SK-N-SH (cell line): Measurements from ENCODE around the gene NLN. TPM values are rescaled to one million over a fixed set of nuclear protein-coding genes. Genes with fewer than 3 reads are reported as not detected.

Experiments used
- CTCF ChIA-PET: fragments of 300-600, 350-600 bp; formaldehyde crosslinking; extraction: SDS; loops from one replicate; lab custom pipeline; 2021; lab: Yijun Ruan, JAX
- POLR2A ChIA-PET: fragments of 350-600 bp; sonication (Branson Sonifier 250); formaldehyde crosslinking; extraction: SDS; loops from one replicate; lab custom pipeline; 2020; ENCODE audit warnings: antibody characterized with exemption, inconsistent platforms; lab: Yijun Ruan, JAX
- DNase-seq: peaks from one replicate; pipeline ENCODE4 v3.0.0; 2012
- H2AFZ ChIP-seq: fragments of 200-600 bp; sonication (generic); 2 replicates; pipeline ENCODE4 v1.8.1; 2016; ENCODE audit warnings: antibody characterized with exemption, mild to moderate bottlenecking, low read depth
- H3F3A ChIP-seq: fragments of 200-600 bp; sonication (generic); replicated peaks from 2 replicates; pipeline ENCODE3; 2016; ENCODE audit warnings: antibody characterized with exemption, mild to moderate bottlenecking; ENCODE audit not compliant: insufficient read depth
- H3K27ac ChIP-seq, 2 experiments: fragments of 200-500 bp in 1 of 2; fragments of 200-600 bp in 1 of 2; sonication (Bioruptor generic) in 1 of 2; sonication (generic), shearing (Covaris generic) in 1 of 2; 2 replicates each; pipeline versions ENCODE4 v1.5.1 to v1.6.1; 2014 to 2016; ENCODE audit warnings: low read depth in 2 of 2, inconsistent platforms in 1 of 2, low read length in 1 of 2, mild to moderate bottlenecking in 1 of 2, mixed read lengths in 1 of 2
- H3K27me3 ChIP-seq: fragments of 200-600 bp; sonication (generic), shearing (Covaris generic); 2 replicates; pipeline ENCODE4 v1.6.1; 2016; ENCODE audit warnings: mixed run types; ENCODE audit not compliant: insufficient read depth
- H3K36me3 ChIP-seq, 2 experiments: fragments of 200-500 bp in 1 of 2; fragments of 200-600 bp in 1 of 2; sonication (Bioruptor generic) in 1 of 2; sonication (generic) in 1 of 2; replicated peaks in 1 of 2; 2 replicates each; pipeline versions ENCODE3 to v1.5.1; 2014 to 2016; ENCODE audit warnings: low read length in 1 of 2, mild to moderate bottlenecking in 1 of 2; ENCODE audit not compliant: insufficient read depth in 2 of 2, control insufficient read depth in 1 of 2
- H3K4me1 ChIP-seq, 2 experiments: fragments of 200-500 bp in 1 of 2; fragments of 200-600 bp in 1 of 2; sonication (Bioruptor generic) in 1 of 2; sonication (generic), shearing (Covaris generic) in 1 of 2; 2 replicates each; pipeline versions ENCODE4 v1.5.1 to v1.6.1; 2014 to 2016; ENCODE audit warnings: low read depth in 1 of 2, low read length in 1 of 2, mixed run types in 1 of 2; ENCODE audit not compliant: insufficient read depth in 2 of 2, control insufficient read depth in 1 of 2
- H3K4me2 ChIP-seq: fragments of 200-600 bp; sonication (generic), shearing (Covaris generic); 2 replicates; pipeline ENCODE4 v1.6.1; 2017; ENCODE audit warnings: mixed run types
- H3K4me3 ChIP-seq, 2 experiments: fragments of 200-500 bp in 1 of 2; fragments of 200-600 bp in 1 of 2; sonication (Bioruptor generic) in 1 of 2; sonication (generic), shearing (Covaris generic) in 1 of 2; 2 replicates each; pipeline versions ENCODE4 v1.5.1 to v1.8.1; 2014 to 2016; ENCODE audit warnings: low read depth in 2 of 2, inconsistent platforms in 1 of 2, low read length in 1 of 2, mild to moderate bottlenecking in 1 of 2, mixed read lengths in 1 of 2, moderate library complexity in 1 of 2
- H3K79me2 ChIP-seq: fragments of 200-600 bp; sonication (generic); 2 replicates; pipeline ENCODE4 v1.8.1; 2017; ENCODE audit warnings: mild to moderate bottlenecking; ENCODE audit not compliant: insufficient read depth
- H3K9ac ChIP-seq: fragments of 200-600 bp; sonication (generic); 2 replicates; pipeline ENCODE4 v1.6.1; 2017; ENCODE audit warnings: mixed run types
- H3K9me2 ChIP-seq: fragments of 200-600 bp; sonication (generic); 2 replicates; pipeline ENCODE4 v1.6.1; 2017; ENCODE audit warnings: mixed run types
- H3K9me3 ChIP-seq: fragments of 200-600 bp; sonication (generic); 2 replicates; pipeline ENCODE4 v1.6.1; 2017; ENCODE audit warnings: mixed run types, mild to moderate bottlenecking, moderate library complexity
- H4K20me1 ChIP-seq: fragments of 200-600 bp; sonication (generic); 2 replicates; pipeline ENCODE4 v1.6.1; 2017; ENCODE audit warnings: mild to moderate bottlenecking, mixed run types; ENCODE audit not compliant: insufficient read depth
- ELF1 ChIP-seq: IDR thresholded peaks from 2 replicates; pipeline ENCODE4 v1.4.0; 2012
- EP300 ChIP-seq, 2 experiments: IDR thresholded peaks; 2 replicates each; pipeline versions ENCODE4 v1.4.0 to v1.6.1; 2012; ENCODE audit warnings: borderline replicate concordance in 1 of 2, low read depth in 1 of 2, low read length in 1 of 2
- EZH2phosphoT487 ChIP-seq: fragments of 200-600 bp; sonication (generic); IDR thresholded peaks from 2 replicates; pipeline ENCODE4 v1.6.1; 2017; ENCODE audit warnings: low read depth, mixed run types, mild to moderate bottlenecking, antibody characterized with exemption, moderate library complexity, borderline replicate concordance
- GABPA ChIP-seq: IDR thresholded peaks from 2 replicates; pipeline ENCODE4 v1.4.0; 2012; ENCODE audit warnings: low read depth, mild to moderate bottlenecking
- IRF3 ChIP-seq: fragments of 150-350 bp; IDR thresholded peaks from 2 replicates; pipeline ENCODE4 v1.6.1; 2016; ENCODE audit warnings: mild to moderate bottlenecking, low read depth, low read length
- JUND ChIP-seq: IDR thresholded peaks from 2 replicates; pipeline ENCODE4 v1.4.0; 2012
- POLR2AphosphoS5 ChIP-seq: IDR thresholded peaks from 2 replicates; pipeline ENCODE4 v1.6.1; 2012; ENCODE audit warnings: low read depth, low read length
- RFX5 ChIP-seq: IDR thresholded peaks from 2 replicates; pipeline ENCODE4 v1.6.1; 2012; ENCODE audit warnings: mild to moderate bottlenecking, improper control_type of control experiment, low read length
- RXRA ChIP-seq: IDR thresholded peaks from 2 replicates; pipeline ENCODE4 v1.4.0; 2012; ENCODE audit warnings: low read depth, mild to moderate bottlenecking, borderline replicate concordance
- SIN3A ChIP-seq: IDR thresholded peaks from 2 replicates; pipeline ENCODE4 v1.6.1; 2012; ENCODE audit warnings: low read depth, mild to moderate bottlenecking, low read length, moderate library complexity, borderline replicate concordance
- SMC3 ChIP-seq: IDR thresholded peaks from 2 replicates; pipeline ENCODE4 v1.6.1; 2012; ENCODE audit warnings: low read depth, low read length, improper control_type of control experiment
- TEAD4 ChIP-seq: IDR thresholded peaks from 2 replicates; pipeline ENCODE4 v1.4.0; 2012; ENCODE audit warnings: mild to moderate bottlenecking, borderline replicate concordance; ENCODE audit not compliant: insufficient read depth
- USF1 ChIP-seq: IDR thresholded peaks from 2 replicates; pipeline ENCODE4 v1.4.0; 2012; ENCODE audit warnings: low read depth, borderline replicate concordance
- USF2 ChIP-seq: fragments of 150-350 bp; IDR thresholded peaks from 2 replicates; pipeline ENCODE4 v1.6.1; 2017; ENCODE audit warnings: antibody characterized with exemption, low read length, low read depth, borderline replicate concordance
- WGBS: methylation state at CpG from one replicate; pipeline ENCODE4 v1.1.6; 2017; ENCODE audit warnings: low lambda C conversion rate; 5-methylcytosine and 5-hydroxymethylcytosine counted together
- polyA plus RNA-seq, 3 experiments: library from polyadenylated mRNA; depleted of rRNA; stranded (reverse); fragments of >200 nt; gene quantifications; 2 replicates each; pipeline ENCODE4 v1.2.3, GENCODE V29; 2012
- TF ChIP-seq, protein P1 (sequence below): fragments of 200-600 bp; sonication (generic); IDR thresholded peaks from 2 replicates; pipeline ENCODE4 v1.6.1; 2017; ENCODE audit warnings: antibody characterized with exemption, mild to moderate bottlenecking, moderate library complexity

NLN gene
- polyA plus RNA-seq, 1 of the 3 experiments (the other 2 are of a cell fraction): 17.1 TPM

DNA sequence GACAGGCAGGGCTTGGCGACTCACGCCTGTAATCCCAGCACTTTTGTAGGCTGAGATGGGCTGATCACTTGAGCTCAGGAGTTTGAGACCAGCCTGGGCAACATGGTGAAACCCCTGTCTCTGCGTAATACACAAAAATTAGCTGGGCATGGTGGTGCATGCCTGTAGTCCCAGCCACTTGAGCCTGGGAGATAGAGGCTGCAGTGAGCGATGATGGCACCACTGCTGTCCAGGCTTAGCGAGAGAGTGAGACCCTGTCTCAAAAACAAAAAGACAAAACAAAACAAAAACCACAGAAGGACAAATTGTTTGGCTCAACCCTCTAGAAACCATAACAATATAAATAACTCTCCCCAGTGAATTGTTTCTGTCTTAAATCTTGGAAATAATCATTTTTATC lies 111.8 kb downstream of the NLN start:
- no peak overlapping the region for H3K9ac ChIP-seq
- H3K4me1 ChIP-seq: peaks cover 9 to 14% of the 10 kb centered on the region in 2 experiments; a peak in 3 of 4 replicates
- peaks cover 0 to 4% of the 10 kb centered on the region in 2 experiments for H3K36me3 ChIP-seq
- no peak overlapping the region for H3K4me2 ChIP-seq
- H3K27ac ChIP-seq: no peak overlapping the region
- H4K20me1 ChIP-seq: no peaks in the 10 kb centered on the region
- no peaks in the 10 kb centered on the region for H3K9me2 ChIP-seq
- no peaks in the 10 kb centered on the region for H3K79me2 ChIP-seq
- no peak overlapping the region for H3K4me3 ChIP-seq
- no peaks in the 10 kb centered on the region for H3K27me3 ChIP-seq
- no peak overlapping the region for H2AFZ ChIP-seq
- no peaks in the 10 kb centered on the region for H3K9me3 ChIP-seq
- POLR2A ChIA-PET: no interaction called here
- DNase-seq: no peak
- WGBS: 70% methylated on average over 5 of the region's 5 CpGs
- CTCF ChIA-PET: no interaction called here
- TF ChIP-seq EZH2phosphoT487: no peak
- TF ChIP-seq USF1: no peak
- no peak for TF ChIP-seq SIN3A
- TF ChIP-seq IRF3: no peak
- TF ChIP-seq GABPA: no peak
- TF ChIP-seq JUND: no peak
- TF ChIP-seq RFX5: no peak
- no peak for TF ChIP-seq SMC3
- no peak for TF ChIP-seq RXRA
- TF ChIP-seq POLR2AphosphoS5: no peak
- TF ChIP-seq, protein P1, sequence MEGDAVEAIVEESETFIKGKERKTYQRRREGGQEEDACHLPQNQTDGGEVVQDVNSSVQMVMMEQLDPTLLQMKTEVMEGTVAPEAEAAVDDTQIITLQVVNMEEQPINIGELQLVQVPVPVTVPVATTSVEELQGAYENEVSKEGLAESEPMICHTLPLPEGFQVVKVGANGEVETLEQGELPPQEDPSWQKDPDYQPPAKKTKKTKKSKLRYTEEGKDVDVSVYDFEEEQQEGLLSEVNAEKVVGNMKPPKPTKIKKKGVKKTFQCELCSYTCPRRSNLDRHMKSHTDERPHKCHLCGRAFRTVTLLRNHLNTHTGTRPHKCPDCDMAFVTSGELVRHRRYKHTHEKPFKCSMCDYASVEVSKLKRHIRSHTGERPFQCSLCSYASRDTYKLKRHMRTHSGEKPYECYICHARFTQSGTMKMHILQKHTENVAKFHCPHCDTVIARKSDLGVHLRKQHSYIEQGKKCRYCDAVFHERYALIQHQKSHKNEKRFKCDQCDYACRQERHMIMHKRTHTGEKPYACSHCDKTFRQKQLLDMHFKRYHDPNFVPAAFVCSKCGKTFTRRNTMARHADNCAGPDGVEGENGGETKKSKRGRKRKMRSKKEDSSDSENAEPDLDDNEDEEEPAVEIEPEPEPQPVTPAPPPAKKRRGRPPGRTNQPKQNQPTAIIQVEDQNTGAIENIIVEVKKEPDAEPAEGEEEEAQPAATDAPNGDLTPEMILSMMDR: no peak
- no peak for TF ChIP-seq USF2
- TF ChIP-seq EP300 (IDR thresholded peaks at IDR 0.05; ENCODE audit: borderline replicate concordance in 1 of 2, low read depth in 1 of 2, low read length in 1 of 2): no peak
- TF ChIP-seq ELF1: no peak
- no peak for TF ChIP-seq TEAD4
- H3F3A ChIP-seq: peaks cover 13% of the 10 kb centered on the region
